ENCODE measurements around the gene BRD9.

BRD9 gene

DNA sequence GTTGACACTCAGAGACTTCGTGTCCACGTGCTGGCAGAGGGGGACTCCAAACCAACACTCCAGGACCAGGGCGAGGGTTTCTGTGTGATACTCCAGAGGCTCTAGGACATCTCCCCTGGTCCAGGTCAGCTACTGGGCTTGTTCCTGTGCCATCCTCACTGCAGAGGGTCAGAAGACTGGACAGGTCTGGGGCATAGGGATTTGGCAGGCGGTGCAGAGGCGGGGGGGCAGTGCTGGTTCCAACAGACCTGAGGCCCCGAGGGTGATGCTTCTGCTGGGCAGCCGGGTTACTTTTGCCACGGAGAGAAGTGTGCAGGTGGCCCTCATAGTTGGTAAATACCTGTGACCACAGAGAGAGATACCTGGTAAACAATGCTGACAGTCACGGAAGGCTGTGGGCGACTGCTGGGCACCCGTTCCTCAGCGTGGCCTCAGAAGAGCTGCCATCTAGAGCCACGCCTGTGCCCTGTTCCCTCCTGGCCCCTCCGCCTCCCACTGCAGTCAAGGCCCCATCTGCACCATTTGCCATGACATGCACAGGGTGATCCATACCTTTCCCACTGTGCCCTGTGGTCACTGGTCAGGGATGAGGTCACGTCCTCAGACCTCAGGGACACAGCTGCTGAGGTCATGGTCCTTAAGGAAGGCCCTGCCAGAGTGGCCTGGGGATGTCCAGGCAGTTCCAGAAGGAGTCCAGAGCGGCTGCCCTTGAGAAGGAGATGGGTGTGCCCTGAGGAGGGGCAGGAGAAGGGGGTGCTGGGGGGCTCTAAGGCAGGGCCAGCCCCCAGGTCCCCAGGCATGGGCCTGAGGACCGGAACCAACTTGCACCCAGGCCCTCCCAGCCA lies 30.1 kb upstream of the BRD9 start (continued):
- TF ChIP-seq BCL11B (tag by site-specific recombination; IDR thresholded peaks at IDR 0.05; ENCODE audit: low read depth) (no peak), ZNF146 (tag by site-specific recombination; IDR thresholded peaks at IDR 0.05) (no peak), ZNF664 (tag by site-specific recombination; IDR thresholded peaks at IDR 0.05) (no peak)
- TF ChIP-seq, protein P1, sequence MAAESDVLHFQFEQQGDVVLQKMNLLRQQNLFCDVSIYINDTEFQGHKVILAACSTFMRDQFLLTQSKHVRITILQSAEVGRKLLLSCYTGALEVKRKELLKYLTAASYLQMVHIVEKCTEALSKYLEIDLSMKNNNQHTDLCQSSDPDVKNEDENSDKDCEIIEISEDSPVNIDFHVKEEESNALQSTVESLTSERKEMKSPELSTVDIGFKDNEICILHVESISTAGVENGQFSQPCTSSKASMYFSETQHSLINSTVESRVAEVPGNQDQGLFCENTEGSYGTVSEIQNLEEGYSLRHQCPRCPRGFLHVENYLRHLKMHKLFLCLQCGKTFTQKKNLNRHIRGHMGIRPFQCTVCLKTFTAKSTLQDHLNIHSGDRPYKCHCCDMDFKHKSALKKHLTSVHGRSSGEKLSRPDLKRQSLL (tag by site-specific recombination; IDR thresholded peaks at IDR 0.05): no peak
- TF ChIP-seq, protein P2, sequence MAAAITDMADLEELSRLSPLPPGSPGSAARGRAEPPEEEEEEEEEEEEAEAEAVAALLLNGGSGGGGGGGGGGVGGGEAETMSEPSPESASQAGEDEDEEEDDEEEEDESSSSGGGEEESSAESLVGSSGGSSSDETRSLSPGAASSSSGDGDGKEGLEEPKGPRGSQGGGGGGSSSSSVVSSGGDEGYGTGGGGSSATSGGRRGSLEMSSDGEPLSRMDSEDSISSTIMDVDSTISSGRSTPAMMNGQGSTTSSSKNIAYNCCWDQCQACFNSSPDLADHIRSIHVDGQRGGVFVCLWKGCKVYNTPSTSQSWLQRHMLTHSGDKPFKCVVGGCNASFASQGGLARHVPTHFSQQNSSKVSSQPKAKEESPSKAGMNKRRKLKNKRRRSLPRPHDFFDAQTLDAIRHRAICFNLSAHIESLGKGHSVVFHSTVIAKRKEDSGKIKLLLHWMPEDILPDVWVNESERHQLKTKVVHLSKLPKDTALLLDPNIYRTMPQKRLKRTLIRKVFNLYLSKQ (tag by site-specific recombination; IDR thresholded peaks at IDR 0.05; ENCODE audit: borderline replicate concordance): no peak

DNA sequence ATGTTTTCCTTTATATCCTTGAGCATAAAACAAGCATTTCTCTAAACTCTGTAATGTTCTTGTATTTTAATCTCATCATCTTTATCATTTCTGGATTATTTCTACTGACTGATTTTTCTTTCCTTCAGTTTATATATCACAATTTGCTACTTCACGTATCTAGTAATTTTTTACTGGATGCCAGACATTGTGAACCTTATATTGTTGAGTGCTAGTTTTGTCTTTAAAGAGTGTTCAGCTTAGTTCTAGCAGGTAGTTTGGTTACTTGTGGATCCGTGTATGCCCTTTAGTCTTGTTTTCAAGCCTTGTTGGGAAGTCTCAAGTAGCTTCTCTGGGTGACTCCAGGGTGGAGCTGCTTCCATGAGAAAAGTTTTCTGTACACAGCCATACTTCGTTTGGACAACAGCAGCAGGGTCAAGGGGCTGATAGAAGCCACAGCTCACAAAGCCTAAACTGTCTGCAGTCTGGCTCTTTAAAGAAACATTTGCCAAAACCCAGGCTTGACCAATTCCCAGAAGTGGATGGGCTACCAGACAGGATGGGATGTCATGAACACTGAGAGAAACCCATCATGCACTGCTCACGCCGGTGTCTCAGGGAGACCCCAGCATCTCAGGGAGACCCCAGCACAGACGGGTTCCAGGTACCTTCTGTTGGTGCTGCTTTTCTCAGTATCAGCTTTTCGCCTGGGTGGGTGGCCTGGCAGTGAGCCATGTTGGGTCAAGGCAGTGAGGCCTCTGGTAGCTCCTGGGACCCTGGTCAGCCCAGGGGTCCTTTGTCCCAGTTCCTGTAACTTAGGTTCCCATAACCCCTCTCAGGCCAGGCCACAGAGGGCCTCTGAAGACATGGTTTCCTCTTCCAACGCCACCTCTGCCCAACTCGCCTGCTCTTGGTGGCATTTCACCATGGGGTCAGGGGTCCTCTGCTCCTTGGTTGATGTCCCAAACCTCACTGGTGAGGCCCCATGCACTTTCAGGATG lies 29.1 kb upstream of the BRD9 start:
- CTCF ChIA-PET: interaction anchor here (0.5 to 4.6 kb wide), 17 partner anchors 9 to 605 kb away, joined by 3 to 46 read pairs (median 3); partner anchors contain the start of gene NKD2
- POLR2A ChIA-PET: no interaction called here
- Histone ChIP-seq H3K36me3 (ENCODE audit: control insufficient read depth in 2 of 2, insufficient read depth in 1 of 2, low read length in 2 of 2) (peaks cover 18 to 31% of the 10 kb centered on the region in 2 experiments), H3K4me1 (ENCODE audit: control insufficient read depth, insufficient read depth, low read length) (0 out of 2 replicates have a peak, but pooled peaks cover 2% of the 10 kb centered on the region), H3K4me3 (ENCODE audit: low read depth, low read length) (no peak overlapping the region), H3K9me3 (ENCODE audit: control insufficient read depth, insufficient read depth, low read depth, low read length) (no peaks in the 10 kb centered on the region), H3K27ac (ENCODE audit: extremely low read depth, low read depth, low read length) (no peak overlapping the region)
- TF ChIP-seq, protein P3, sequence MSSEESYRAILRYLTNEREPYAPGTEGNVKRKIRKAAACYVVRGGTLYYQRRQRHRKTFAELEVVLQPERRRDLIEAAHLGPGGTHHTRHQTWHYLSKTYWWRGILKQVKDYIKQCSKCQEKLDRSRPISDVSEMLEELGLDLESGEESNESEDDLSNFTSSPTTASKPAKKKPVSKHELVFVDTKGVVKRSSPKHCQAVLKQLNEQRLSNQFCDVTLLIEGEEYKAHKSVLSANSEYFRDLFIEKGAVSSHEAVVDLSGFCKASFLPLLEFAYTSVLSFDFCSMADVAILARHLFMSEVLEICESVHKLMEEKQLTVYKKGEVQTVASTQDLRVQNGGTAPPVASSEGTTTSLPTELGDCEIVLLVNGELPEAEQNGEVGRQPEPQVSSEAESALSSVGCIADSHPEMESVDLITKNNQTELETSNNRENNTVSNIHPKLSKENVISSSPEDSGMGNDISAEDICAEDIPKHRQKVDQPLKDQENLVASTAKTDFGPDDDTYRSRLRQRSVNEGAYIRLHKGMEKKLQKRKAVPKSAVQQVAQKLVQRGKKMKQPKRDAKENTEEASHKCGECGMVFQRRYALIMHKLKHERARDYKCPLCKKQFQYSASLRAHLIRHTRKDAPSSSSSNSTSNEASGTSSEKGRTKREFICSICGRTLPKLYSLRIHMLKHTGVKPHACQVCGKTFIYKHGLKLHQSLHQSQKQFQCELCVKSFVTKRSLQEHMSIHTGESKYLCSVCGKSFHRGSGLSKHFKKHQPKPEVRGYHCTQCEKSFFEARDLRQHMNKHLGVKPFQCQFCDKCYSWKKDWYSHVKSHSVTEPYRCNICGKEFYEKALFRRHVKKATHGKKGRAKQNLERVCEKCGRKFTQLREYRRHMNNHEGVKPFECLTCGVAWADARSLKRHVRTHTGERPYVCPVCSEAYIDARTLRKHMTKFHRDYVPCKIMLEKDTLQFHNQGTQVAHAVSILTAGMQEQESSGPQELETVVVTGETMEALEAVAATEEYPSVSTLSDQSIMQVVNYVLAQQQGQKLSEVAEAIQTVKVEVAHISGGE (tag by site-specific recombination; conservative IDR thresholded peaks at IDR 0.05; ENCODE audit: low read depth): no peak
- TF ChIP-seq SP7 (tag by site-specific recombination; IDR thresholded peaks at IDR 0.05): no peak
- TF ChIP-seq YY2 (tag by site-specific recombination; IDR thresholded peaks at IDR 0.05): no peak
- TF ChIP-seq, protein P4, sequence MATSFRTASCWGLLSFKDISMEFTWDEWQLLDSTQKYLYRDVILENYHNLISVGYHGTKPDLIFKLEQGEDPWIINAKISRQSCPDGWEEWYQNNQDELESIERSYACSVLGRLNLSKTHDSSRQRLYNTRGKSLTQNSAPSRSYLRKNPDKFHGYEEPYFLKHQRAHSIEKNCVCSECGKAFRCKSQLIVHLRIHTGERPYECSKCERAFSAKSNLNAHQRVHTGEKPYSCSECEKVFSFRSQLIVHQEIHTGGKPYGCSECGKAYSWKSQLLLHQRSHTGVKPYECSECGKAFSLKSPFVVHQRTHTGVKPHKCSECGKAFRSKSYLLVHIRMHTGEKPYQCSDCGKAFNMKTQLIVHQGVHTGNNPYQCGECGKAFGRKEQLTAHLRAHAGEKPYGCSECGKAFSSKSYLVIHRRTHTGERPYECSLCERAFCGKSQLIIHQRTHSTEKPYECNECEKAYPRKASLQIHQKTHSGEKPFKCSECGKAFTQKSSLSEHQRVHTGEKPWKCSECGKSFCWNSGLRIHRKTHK (tag by site-specific recombination; IDR thresholded peaks at IDR 0.05): peak; percentile 99
- TF ChIP-seq, protein P5, sequence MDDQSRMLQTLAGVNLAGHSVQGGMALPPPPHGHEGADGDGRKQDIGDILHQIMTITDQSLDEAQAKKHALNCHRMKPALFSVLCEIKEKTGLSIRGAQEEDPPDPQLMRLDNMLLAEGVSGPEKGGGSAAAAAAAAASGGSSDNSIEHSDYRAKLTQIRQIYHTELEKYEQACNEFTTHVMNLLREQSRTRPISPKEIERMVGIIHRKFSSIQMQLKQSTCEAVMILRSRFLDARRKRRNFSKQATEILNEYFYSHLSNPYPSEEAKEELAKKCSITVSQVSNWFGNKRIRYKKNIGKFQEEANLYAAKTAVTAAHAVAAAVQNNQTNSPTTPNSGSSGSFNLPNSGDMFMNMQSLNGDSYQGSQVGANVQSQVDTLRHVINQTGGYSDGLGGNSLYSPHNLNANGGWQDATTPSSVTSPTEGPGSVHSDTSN (CRISPR knock-in tag; IDR thresholded peaks at IDR 0.05): no peak
- TF ChIP-seq, protein P6, sequence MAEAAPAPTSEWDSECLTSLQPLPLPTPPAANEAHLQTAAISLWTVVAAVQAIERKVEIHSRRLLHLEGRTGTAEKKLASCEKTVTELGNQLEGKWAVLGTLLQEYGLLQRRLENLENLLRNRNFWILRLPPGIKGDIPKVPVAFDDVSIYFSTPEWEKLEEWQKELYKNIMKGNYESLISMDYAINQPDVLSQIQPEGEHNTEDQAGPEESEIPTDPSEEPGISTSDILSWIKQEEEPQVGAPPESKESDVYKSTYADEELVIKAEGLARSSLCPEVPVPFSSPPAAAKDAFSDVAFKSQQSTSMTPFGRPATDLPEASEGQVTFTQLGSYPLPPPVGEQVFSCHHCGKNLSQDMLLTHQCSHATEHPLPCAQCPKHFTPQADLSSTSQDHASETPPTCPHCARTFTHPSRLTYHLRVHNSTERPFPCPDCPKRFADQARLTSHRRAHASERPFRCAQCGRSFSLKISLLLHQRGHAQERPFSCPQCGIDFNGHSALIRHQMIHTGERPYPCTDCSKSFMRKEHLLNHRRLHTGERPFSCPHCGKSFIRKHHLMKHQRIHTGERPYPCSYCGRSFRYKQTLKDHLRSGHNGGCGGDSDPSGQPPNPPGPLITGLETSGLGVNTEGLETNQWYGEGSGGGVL (tag by site-specific recombination; IDR thresholded peaks at IDR 0.05): no peak
